GM19043 (cell line): Measurements from ENCODE around the gene FEM1C.
"Not testable (repeated sequence)": the region's sequence is repeated elsewhere in the genome, so short reads cannot be mapped to it uniquely, and the experiment has no call there.

ENCODE experiments used
- ATAC-seq: cut with Tn5 transposase; IDR thresholded peaks from one replicate; pipeline ENCODE4 v1.9.1; 2021; ENCODE audit warnings: low read depth; ENCODE audit not compliant: unreplicated experiment

Gene FEM1C

GRCh38 chr5:115480271-115480670, 64.3 kb downstream of the FEM1C start:
- peak; percentile 46 for ATAC-seq

DNA sequence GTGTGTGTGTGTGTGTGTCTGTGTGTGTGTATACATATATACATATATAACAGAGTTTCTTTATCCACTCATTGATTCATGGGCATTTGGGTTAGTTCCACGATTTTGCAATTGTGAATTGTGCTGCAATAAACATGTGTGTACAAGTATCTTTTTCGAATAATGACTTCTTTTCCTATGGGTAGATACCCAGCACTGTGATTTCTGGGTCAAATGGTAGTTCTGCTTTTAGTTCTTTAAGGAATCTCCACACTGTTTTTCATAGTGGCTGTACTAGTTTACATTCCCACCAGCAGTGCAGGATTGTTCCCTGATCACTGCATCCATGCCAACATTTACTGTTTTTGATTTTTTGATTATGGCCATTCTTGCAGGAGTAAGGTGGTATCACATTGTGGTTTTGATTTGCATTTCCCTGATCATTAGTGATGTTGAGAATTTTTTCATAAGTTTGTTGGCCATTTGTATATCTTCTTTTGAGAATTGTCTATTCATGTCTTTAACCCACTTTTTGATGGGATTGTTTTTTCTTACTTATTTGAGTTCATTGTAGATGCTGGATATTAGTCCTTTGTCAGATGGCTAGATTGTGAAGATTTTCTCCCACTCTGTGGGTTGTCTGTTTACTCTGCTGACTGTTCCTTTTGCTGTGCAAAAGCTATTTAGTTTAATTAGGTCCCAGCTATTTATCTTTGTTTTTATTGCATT, 65.3 kb downstream of the FEM1C start:
- ATAC-seq: not testable (repeated sequence)

DNA sequence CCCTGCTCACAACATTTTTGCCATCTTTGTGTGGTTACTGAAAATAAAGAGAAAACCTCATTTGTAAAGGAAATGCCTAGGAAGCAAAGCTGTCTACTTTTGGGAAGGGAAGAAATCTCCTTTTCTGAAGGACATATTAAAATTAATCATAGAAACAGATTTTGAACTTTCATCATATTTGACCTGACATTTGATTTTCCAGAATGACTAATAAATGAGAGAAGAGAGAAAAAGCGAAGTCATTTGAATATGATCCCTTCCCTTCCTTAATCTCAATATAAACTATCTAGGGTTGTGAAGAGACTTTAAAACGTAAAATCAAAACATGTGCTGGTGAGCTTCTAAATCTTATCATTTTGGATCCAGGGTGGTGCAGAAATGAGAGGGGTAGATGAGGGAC, 66.3 kb downstream of the FEM1C start:
- no peak for ATAC-seq

- ATAC-seq: no peak
These were observed 67.0 kb downstream of the FEM1C start for GRCh38 chr5:115477581-115477980.

GRCh38 chr5:115475788-115476187, 68.8 kb downstream of the FEM1C start:
- ATAC-seq: no peak

DNA sequence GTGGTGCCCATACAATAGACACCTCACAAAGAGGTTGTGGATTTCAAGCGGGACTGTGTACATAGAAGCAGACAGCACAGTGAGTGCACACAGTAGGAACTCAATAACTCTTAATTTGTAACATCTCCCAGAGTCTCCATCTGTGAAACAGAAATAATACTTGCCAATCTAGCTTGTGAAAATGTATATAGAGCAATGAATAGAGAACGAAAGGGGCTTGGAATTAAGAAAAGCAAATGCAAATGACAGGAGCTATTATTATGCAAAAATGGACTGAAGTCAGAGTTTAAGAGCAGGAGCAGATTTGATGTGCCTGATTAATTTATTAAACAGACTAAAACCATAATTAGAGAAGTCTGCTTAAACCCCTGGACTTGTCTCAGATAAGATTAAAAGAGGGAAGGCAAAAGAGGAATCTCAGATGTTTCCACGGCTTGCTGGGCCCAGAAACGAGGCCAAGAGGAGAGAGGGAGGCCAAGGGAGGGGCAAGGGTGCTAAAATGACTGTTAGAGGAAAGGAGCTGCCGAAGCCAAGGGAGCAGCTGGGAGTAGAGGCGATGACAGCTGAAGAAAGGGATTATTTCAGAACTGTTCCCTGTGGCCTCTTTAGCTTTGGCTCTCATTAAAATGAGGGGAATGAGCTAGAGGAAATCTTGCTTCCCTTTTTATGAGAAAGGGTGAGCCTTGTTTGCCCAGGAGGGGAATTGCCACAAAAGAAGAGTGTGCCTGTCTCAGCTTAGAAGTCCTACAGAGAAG, 72.1 kb downstream of the FEM1C start:
- ATAC-seq: no peak

DNA sequence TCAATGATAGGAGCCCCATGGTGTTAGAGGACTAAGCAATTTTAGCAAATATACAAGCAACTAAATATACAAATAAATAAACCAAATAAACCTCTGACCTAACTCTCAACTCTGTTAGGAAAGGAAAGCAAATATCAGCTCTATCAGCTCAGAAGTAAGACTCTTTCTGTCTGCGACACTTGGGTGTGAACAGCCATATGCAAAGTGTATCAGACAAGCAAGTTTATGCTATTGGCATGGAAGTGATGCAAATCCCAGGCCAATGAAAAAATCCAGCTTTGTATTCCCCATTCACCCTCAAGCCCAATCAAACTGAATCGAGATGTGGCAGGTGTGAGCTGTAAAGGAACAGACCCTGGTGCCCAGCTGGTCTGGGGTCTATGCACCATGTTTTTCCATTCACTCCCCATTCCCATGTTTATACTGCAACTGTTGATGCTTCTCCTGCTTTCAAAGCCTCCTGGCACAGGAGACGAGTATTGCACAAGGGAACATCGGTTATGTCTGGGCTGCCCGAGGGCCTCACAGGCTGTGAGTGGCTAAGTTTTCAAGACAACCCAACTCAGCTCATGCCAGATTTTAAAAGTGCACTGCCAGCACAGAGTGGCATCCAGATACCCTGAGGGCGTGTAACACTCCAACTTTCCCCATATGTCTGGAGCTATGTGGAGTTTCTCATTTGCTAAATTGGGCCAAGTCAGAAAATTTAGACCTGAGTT, 73.1 kb downstream of the FEM1C start:
- ATAC-seq: no peak

DNA sequence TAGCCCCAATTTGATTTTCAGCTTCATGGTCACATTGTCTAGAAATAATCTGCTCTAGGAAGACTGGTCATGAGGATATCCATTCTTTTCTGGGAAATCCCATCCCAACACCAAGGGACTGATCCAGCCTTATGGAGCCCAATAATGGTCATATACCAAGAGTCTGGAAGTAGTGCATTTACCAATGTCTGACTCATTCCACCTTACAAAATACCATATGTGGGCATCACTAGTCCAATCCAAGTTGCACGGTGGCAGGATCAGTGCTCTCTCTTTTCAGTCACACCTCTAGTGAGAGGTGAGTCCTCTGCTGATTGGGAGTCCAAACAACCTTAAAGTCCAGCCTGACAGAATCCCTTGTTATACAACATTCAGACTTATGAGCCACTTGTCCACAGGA, 73.7 kb downstream of the FEM1C start:
- no peak for ATAC-seq
